Loucy (cell line): ENCODE measurements around the gene PCSK5.

Source experiments
- H2AFZ ChIP-seq: fragments of 200-600 bp; sonication (generic); 2 replicates; pipeline ENCODE4 v1.6.0; 2016; ENCODE audit warnings: antibody characterized with exemption, mild to moderate bottlenecking, low read length, moderate library complexity
- H3F3A ChIP-seq: fragments of 200-600 bp; 2 replicates; pipeline ENCODE4 v1.6.0; 2016; ENCODE audit warnings: antibody characterized with exemption, low read depth, mild to moderate bottlenecking
- H3K27me3 ChIP-seq: fragments of 200-600 bp; sonication (generic); 2 replicates; pipeline ENCODE4 v1.6.1; 2014; ENCODE audit warnings: low read length, mild to moderate bottlenecking; ENCODE audit not compliant: insufficient read depth, poor library complexity, severe bottlenecking
- H3K36me3 ChIP-seq: fragments of 200-600 bp; sonication (generic); 2 replicates; pipeline ENCODE4 v1.6.1; 2016; ENCODE audit warnings: low read length; ENCODE audit not compliant: insufficient read depth
- H3K4me1 ChIP-seq: fragments of 200-600 bp; sonication (generic); 2 replicates; pipeline ENCODE4 v1.5.1; 2014; ENCODE audit warnings: low read length, mild to moderate bottlenecking; ENCODE audit not compliant: insufficient read depth, poor library complexity, severe bottlenecking
- H3K4me2 ChIP-seq: fragments of 200-600 bp; sonication (generic); 2 replicates; pipeline ENCODE4 v1.6.0; 2014; ENCODE audit warnings: antibody characterized with exemption, low read length, low read depth, mild to moderate bottlenecking; ENCODE audit not compliant: poor library complexity, severe bottlenecking
- H3K4me3 ChIP-seq: fragments of 200-600 bp; sonication (generic); 2 replicates; pipeline ENCODE4 v1.5.1; 2014; ENCODE audit warnings: low read length, mild to moderate bottlenecking, mixed read lengths; ENCODE audit not compliant: poor library complexity, severe bottlenecking
- H3K79me2 ChIP-seq: fragments of 200-600 bp; sonication (generic); 2 replicates; pipeline ENCODE4 v1.6.1; 2014; ENCODE audit warnings: low read length; ENCODE audit not compliant: insufficient read depth
- H3K9ac ChIP-seq: fragments of 200-600 bp; sonication (generic); 2 replicates; pipeline ENCODE4 v1.6.0; 2014; ENCODE audit warnings: mild to moderate bottlenecking, low read depth, low read length, moderate library complexity; ENCODE audit not compliant: poor library complexity, severe bottlenecking
- H3K9me2 ChIP-seq: fragments of 200-600 bp; sonication (generic); replicated peaks from 2 replicates; pipeline ENCODE4 v1.6.1; 2016; ENCODE audit warnings: low read depth, low read length, mixed read lengths
- H3K9me3 ChIP-seq: fragments of 200-600 bp; sonication (generic); 2 replicates; pipeline ENCODE4 v1.6.1; 2014; ENCODE audit warnings: mild to moderate bottlenecking, antibody characterized with exemption, low read length, low read depth; ENCODE audit not compliant: insufficient read depth
- H4K20me1 ChIP-seq: fragments of 200-600 bp; sonication (generic); 2 replicates; pipeline ENCODE4 v1.6.0; 2014; ENCODE audit warnings: antibody characterized with exemption, low read length, mild to moderate bottlenecking; ENCODE audit not compliant: insufficient read depth, poor library complexity, severe bottlenecking
- CTCF ChIP-seq: fragments of 200-600 bp; sonication (generic); conservative IDR thresholded peaks from 2 replicates; pipeline ENCODE4 v1.5.1; 2014; ENCODE audit warnings: mild to moderate bottlenecking, antibody characterized with exemption, low read length
- EZH2phosphoT487 ChIP-seq: fragments of 200-600 bp; IDR thresholded peaks from 2 replicates; pipeline ENCODE4 v1.6.1; 2018; ENCODE audit warnings: antibody characterized with exemption, mild to moderate bottlenecking, moderate library complexity, borderline replicate concordance

The PCSK5 gene

GRCh38 chr9:75998096-75998780, 107.8 kb downstream of the PCSK5 start:
- Histone ChIP-seq H2AFZ (no peak overlapping the region), H3K9me3 (no peaks in the 10 kb centered on the region), H3K9ac (no peak overlapping the region), H3K9me2 (no peaks in the 10 kb centered on the region), H3K4me2 (no peak overlapping the region), H3K4me1 (no peaks in the 10 kb centered on the region), H4K20me1 (no peaks in the 10 kb centered on the region), H3K4me3 (no peak overlapping the region), H3K36me3 (no peaks in the 10 kb centered on the region), H3F3A (no peaks in the 10 kb centered on the region), H3K79me2 (no peaks in the 10 kb centered on the region), H3K27me3 (no peaks in the 10 kb centered on the region)
- TF ChIP-seq EZH2phosphoT487 (no peak), CTCF (no peak)

GRCh38 chr9:76001459-76001858, 111.0 kb downstream of the PCSK5 start:
- TF ChIP-seq EZH2phosphoT487 (no peak), CTCF (no peak)
- H3K4me1 ChIP-seq = no peaks in the 10 kb centered on the region
- no peaks in the 10 kb centered on the region for H3F3A ChIP-seq

GRCh38 chr9:76003041-76003440, 112.6 kb downstream of the PCSK5 start:
- Histone ChIP-seq H3K79me2 (no peaks in the 10 kb centered on the region), H3K4me3 (no peak overlapping the region), H3F3A (no peaks in the 10 kb centered on the region), H3K9me2 (no peaks in the 10 kb centered on the region), H3K9ac (no peak overlapping the region), H3K4me1 (no peaks in the 10 kb centered on the region), H3K4me2 (no peak overlapping the region), H4K20me1 (no peaks in the 10 kb centered on the region), H3K27me3 (no peaks in the 10 kb centered on the region), H2AFZ (no peak overlapping the region), H3K9me3 (no peaks in the 10 kb centered on the region), H3K36me3 (no peaks in the 10 kb centered on the region)
- TF ChIP-seq CTCF = no peak

More at GRCh38 chr9:76001459-76001858, 111.0 kb downstream of the PCSK5 start:
- Histone ChIP-seq H3K79me2 (no peaks in the 10 kb centered on the region), H3K9me2 (no peaks in the 10 kb centered on the region), H3K36me3 (no peaks in the 10 kb centered on the region), H2AFZ (no peak overlapping the region), H3K9me3 (no peaks in the 10 kb centered on the region), H3K9ac (no peak overlapping the region), H4K20me1 (no peaks in the 10 kb centered on the region), H3K27me3 (no peaks in the 10 kb centered on the region), H3K4me3 (no peak overlapping the region), H3K4me2 (no peak overlapping the region)
